ENCODE measurements around the gene NME2. TPM values are rescaled to one million over a fixed set of nuclear protein-coding genes. Genes with fewer than 3 reads are reported as not detected.
A peak's percentile ranks its signal among the peaks of the same experiment; 100 is the strongest.

NME2 gene
- total and polyA plus RNA-seq, 4 donors, result 90.2 to 777 (median 658) TPM

DNA sequence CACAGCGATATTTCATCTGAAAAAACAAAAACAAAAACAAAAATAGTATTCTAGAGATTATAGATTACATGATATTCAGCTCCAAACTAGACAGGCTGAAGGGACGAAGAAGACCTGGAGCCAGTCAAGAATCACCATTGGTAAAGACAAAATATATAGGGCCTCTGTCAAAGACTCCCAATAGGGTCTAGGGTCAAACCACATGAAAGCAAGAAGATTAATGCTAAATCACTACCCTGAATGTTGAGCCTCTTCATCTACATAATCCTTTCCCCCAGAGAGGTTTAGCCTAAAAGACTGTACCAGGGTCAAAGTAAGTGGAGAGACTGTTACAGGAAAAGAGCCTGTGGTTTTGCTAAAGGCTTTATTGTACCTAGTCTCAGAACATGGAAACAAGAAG, 23.6 kb upstream of the NME2 start:
- Histone ChIP-seq H3K27me3 (ENCODE audit: control insufficient read depth in 3 of 3, insufficient read depth in 3 of 3, low read length in 2 of 3) (no peaks in the 10 kb centered on the region), H3K36me3 (ENCODE audit: control insufficient read depth in 4 of 4, insufficient read depth in 4 of 4, low read length in 4 of 4) (no peaks in the 10 kb centered on the region), H3K9me3 (ENCODE audit: control insufficient read depth in 4 of 4, insufficient read depth in 3 of 4, low read length in 3 of 4) (no peaks in the 10 kb centered on the region), H3K4me1 (ENCODE audit: control insufficient read depth in 5 of 5, insufficient read depth in 5 of 5, low read length in 5 of 5) (no peaks in the 10 kb centered on the region), H3K9ac (ENCODE audit: insufficient read depth in 1 of 2, low read length in 2 of 2) (no peak overlapping the region), H3K27ac (ENCODE audit: low read depth in 1 of 2, low read length in 1 of 2) (no peak overlapping the region), H3K4me3 (no peak overlapping the region)
- ATAC-seq (ENCODE audit: insufficient read depth, low FRiP score) (no peak), DNase-seq (no peak)
- 95 to 98% methylated on average over 2 of the region's 2 CpGs for WGBS, 2 donors
- TF ChIP-seq, protein P1, sequence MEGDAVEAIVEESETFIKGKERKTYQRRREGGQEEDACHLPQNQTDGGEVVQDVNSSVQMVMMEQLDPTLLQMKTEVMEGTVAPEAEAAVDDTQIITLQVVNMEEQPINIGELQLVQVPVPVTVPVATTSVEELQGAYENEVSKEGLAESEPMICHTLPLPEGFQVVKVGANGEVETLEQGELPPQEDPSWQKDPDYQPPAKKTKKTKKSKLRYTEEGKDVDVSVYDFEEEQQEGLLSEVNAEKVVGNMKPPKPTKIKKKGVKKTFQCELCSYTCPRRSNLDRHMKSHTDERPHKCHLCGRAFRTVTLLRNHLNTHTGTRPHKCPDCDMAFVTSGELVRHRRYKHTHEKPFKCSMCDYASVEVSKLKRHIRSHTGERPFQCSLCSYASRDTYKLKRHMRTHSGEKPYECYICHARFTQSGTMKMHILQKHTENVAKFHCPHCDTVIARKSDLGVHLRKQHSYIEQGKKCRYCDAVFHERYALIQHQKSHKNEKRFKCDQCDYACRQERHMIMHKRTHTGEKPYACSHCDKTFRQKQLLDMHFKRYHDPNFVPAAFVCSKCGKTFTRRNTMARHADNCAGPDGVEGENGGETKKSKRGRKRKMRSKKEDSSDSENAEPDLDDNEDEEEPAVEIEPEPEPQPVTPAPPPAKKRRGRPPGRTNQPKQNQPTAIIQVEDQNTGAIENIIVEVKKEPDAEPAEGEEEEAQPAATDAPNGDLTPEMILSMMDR (IDR thresholded peaks at IDR 0.05; ENCODE audit: control extremely low read depth, extremely low read depth), result no peak

DNA sequence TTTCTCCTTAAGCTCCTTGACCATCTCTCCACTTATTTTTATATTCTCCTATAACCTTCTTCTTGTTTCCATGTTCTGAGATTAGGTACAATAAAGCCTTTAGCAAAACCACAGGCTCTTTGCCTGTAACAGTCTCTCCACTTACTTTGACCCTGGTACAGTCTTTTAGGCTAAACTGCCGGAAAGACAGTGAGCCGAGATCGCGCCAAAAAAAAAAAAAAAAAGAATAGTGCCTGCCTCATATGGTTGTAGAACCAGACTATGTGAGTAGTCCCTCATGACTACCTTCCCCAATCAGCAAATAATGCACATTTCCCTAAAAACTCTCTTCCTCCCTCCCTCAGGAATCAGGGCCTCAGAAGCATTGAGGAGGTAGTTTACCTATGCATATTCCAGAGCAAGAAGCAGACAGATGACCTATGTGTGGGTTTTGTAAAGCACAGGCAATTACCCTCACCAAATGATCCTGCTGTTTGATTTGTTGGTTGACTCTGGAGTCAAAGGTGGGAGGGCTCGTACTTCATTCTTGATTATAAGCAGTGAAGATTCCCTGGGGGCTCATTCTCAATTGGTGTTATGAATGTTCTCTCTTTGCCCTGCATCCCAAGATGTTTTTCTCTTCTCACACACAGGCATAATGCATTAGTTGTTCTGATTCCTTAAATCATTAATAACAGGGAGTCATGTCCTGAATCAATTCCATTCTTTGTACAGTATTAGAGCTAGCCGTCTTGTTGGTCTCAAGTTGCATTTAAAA, 21.8 kb upstream of the NME2 start:
- Histone ChIP-seq H3K9ac (ENCODE audit: insufficient read depth in 1 of 2, low read length in 2 of 2) (peak overlapping the region in 1 of 2 donors; percentile 55), H3K27ac (ENCODE audit: low read depth in 1 of 2, low read length in 1 of 2) (no peak overlapping the region), H3K27me3 (ENCODE audit: control insufficient read depth in 3 of 3, insufficient read depth in 3 of 3, low read length in 2 of 3) (no peaks in the 10 kb centered on the region), H3K4me1 (ENCODE audit: control insufficient read depth in 5 of 5, insufficient read depth in 5 of 5, low read length in 5 of 5) (no peaks in the 10 kb centered on the region), H3K4me3 (no peak overlapping the region), H3K9me3 (ENCODE audit: control insufficient read depth in 4 of 4, insufficient read depth in 3 of 4, low read length in 3 of 4) (no peaks in the 10 kb centered on the region), H3K36me3 (ENCODE audit: control insufficient read depth in 4 of 4, insufficient read depth in 4 of 4, low read length in 4 of 4) (no peaks in the 10 kb centered on the region)
- TF ChIP-seq, protein P1 (IDR thresholded peaks at IDR 0.05; ENCODE audit: control extremely low read depth, extremely low read depth), result no peak
- DNase-seq (no peak), ATAC-seq (ENCODE audit: insufficient read depth, low FRiP score) (no peak)
- 74 to 76% methylated on average over 6 of the region's 6 CpGs for WGBS, 2 donors

DNA sequence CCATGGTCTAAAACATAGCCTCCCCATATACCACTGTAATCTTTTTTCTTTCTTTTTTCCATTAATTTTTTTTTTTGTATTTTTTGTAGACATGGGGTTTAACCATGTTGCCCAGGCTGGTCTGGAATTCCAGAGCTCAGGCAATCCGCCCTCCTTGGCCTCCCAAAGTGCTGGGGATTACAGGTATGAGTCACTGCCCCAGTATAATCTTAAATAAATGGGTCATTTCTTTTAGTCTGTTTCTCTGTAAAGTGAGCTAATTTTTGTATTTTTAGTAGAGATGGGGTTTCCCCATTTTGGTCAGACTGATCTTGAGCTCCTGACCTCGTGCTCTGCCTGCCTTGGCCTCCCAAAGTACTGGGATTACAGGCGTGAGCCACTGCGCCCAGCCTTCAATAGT, 18.6 kb upstream of the NME2 start:
- H3K36me3 ChIP-seq (ENCODE audit: control insufficient read depth in 4 of 4, insufficient read depth in 4 of 4, low read length in 4 of 4), result no peaks in the 10 kb centered on the region
- H3K4me1 ChIP-seq (ENCODE audit: control insufficient read depth in 5 of 5, insufficient read depth in 5 of 5, low read length in 5 of 5), result peaks cover 0 to 3% (median 1%) of the 10 kb centered on the region in 5 donors
- no peak overlapping the region for H3K4me3 ChIP-seq
- H3K9me3 ChIP-seq (ENCODE audit: control insufficient read depth in 4 of 4, insufficient read depth in 3 of 4, low read length in 3 of 4), result no peaks in the 10 kb centered on the region
- TF ChIP-seq, protein P1 (IDR thresholded peaks at IDR 0.05; ENCODE audit: control extremely low read depth, extremely low read depth), result no peak
- DNase-seq (no peak), ATAC-seq (ENCODE audit: insufficient read depth, low FRiP score) (no peak)
- H3K27me3 ChIP-seq (ENCODE audit: control insufficient read depth in 3 of 3, insufficient read depth in 3 of 3, low read length in 2 of 3), result no peaks in the 10 kb centered on the region
- no peak overlapping the region for H3K9ac ChIP-seq (ENCODE audit: insufficient read depth in 1 of 2, low read length in 2 of 2)
- no peak overlapping the region for H3K27ac ChIP-seq (ENCODE audit: low read depth in 1 of 2, low read length in 1 of 2)
- WGBS, 2 donors, result 77 to 90% methylated on average over 4 of the region's 4 CpGs
